ENCODE data around the gene RCSD1. TPM values are rescaled to one million over a fixed set of nuclear protein-coding genes. Genes with fewer than 3 reads are reported as not detected.
A peak's percentile ranks its signal among the peaks of the same experiment; 100 is the strongest.

Gene RCSD1
- total RNA-seq, 2 experiments from 2014 or later = 131 to 133 TPM

GRCh38 chr1:167638064-167638463 lies 8.0 kb downstream of the RCSD1 start:
- Mint-ChIP-seq H3K27me3 (no peaks in the 10 kb centered on the region), H3K27ac (peak overlapping the region; percentile 84), H3K9me3 (no peaks in the 10 kb centered on the region), H3K36me3 (peaks cover 41% of the 10 kb centered on the region), H3K4me3 (peak overlapping the region; percentile 66), H3K4me1 (peaks cover 65% of the 10 kb centered on the region)
- ATAC-seq (ENCODE audit: low read depth) (no peak), DNase-seq (no peak)
- POLR2A ChIA-PET = interaction anchor here (1.0 to 5.0 kb wide), 3 partner anchors 10 to 37 kb away, joined by 3 to 42 read pairs (median 21); no protein-coding TSS in a partner anchor

GRCh38 chr1:167640051-167640450 lies 10.0 kb downstream of the RCSD1 start:
- H3K27ac Mint-ChIP-seq = peak overlapping the region; percentile 38
- no peak overlapping the region for H3K4me3 Mint-ChIP-seq
- ATAC-seq (ENCODE audit: low read depth) (no peak), DNase-seq (no peak)
- peaks cover 63% of the 10 kb centered on the region for H3K4me1 Mint-ChIP-seq
- POLR2A ChIA-PET = no interaction called here
- no peaks in the 10 kb centered on the region for H3K27me3 Mint-ChIP-seq
- peaks cover 31% of the 10 kb centered on the region for H3K36me3 Mint-ChIP-seq
- H3K9me3 Mint-ChIP-seq = no peaks in the 10 kb centered on the region

GRCh38 chr1:167641786-167642500 lies 11.9 kb downstream of the RCSD1 start:
- ATAC-seq (ENCODE audit: low read depth) (no peak), DNase-seq (no peak)
- Mint-ChIP-seq H3K27me3 (no peaks in the 10 kb centered on the region), H3K4me3 (no peak overlapping the region), H3K4me1 (peaks cover 64% of the 10 kb centered on the region), H3K27ac (peak overlapping the region; percentile 26), H3K9me3 (no peaks in the 10 kb centered on the region), H3K36me3 (peaks cover 43% of the 10 kb centered on the region)
- POLR2A ChIA-PET = interaction anchor here (1.1 kb wide), 1 partner anchor 10 kb away, joined by 3 read pairs; no protein-coding TSS in a partner anchor

GRCh38 chr1:167642501-167642826 lies 12.4 kb downstream of the RCSD1 start:
- H3K27me3 Mint-ChIP-seq = no peaks in the 10 kb centered on the region
- ATAC-seq (ENCODE audit: low read depth) = no peak

GRCh38 chr1:167643441-167643840 lies 13.4 kb downstream of the RCSD1 start:
- Mint-ChIP-seq H3K27ac (peak overlapping the region; percentile 27), H3K9me3 (no peaks in the 10 kb centered on the region), H3K27me3 (no peaks in the 10 kb centered on the region), H3K4me3 (no peak overlapping the region), H3K4me1 (peaks cover 56% of the 10 kb centered on the region), H3K36me3 (peaks cover 40% of the 10 kb centered on the region)
- ATAC-seq (ENCODE audit: low read depth) (no peak), DNase-seq (no peak)
- POLR2A ChIA-PET = interaction anchor here (0.9 kb wide), 1 partner anchor 11 kb away, joined by 3 read pairs; no protein-coding TSS in a partner anchor

More at GRCh38 chr1:167642501-167642826, 12.4 kb downstream of the RCSD1 start:
- no peak overlapping the region for H3K4me3 Mint-ChIP-seq
- POLR2A ChIA-PET = interaction anchor here (1.1 kb wide), 1 partner anchor 11 kb away, joined by 3 read pairs; no protein-coding TSS in a partner anchor
- DNase-seq = no peak
- peaks cover 42% of the 10 kb centered on the region for H3K36me3 Mint-ChIP-seq
- H3K4me1 Mint-ChIP-seq = peaks cover 59% of the 10 kb centered on the region
- no peaks in the 10 kb centered on the region for H3K9me3 Mint-ChIP-seq
- H3K27ac Mint-ChIP-seq = peak overlapping the region; percentile 26

- DNase-seq (no peak), ATAC-seq (ENCODE audit: low read depth) (no peak)
- Mint-ChIP-seq H3K27me3 (no peaks in the 10 kb centered on the region), H3K9me3 (no peaks in the 10 kb centered on the region), H3K27ac (no peak overlapping the region), H3K4me1 (peaks cover 63% of the 10 kb centered on the region), H3K4me3 (no peak overlapping the region), H3K36me3 (peaks cover 44% of the 10 kb centered on the region)
- POLR2A ChIA-PET = no interaction called here
Observed at GRCh38 chr1:167644551-167644950, 14.5 kb downstream of the RCSD1 start.

GRCh38 chr1:167645140-167645541 lies 15.1 kb downstream of the RCSD1 start:
- Mint-ChIP-seq H3K36me3 (peaks cover 44% of the 10 kb centered on the region), H3K27ac (no peak overlapping the region), H3K4me3 (no peak overlapping the region), H3K27me3 (no peaks in the 10 kb centered on the region), H3K4me1 (peaks cover 69% of the 10 kb centered on the region), H3K9me3 (no peaks in the 10 kb centered on the region)
- ATAC-seq (ENCODE audit: low read depth) (no peak), DNase-seq (no peak)
- POLR2A ChIA-PET = no interaction called here

- Mint-ChIP-seq H3K27me3 (no peaks in the 10 kb centered on the region), H3K9me3 (no peaks in the 10 kb centered on the region), H3K4me1 (peaks cover 72% of the 10 kb centered on the region), H3K4me3 (no peak overlapping the region), H3K36me3 (peaks cover 40% of the 10 kb centered on the region), H3K27ac (peak overlapping the region; percentile 56)
- ATAC-seq (ENCODE audit: low read depth) (no peak), DNase-seq (no peak)
- POLR2A ChIA-PET = interaction anchor here (1.0 kb wide), 1 partner anchor 11 kb away, joined by 4 read pairs; no protein-coding TSS in a partner anchor
Observed at GRCh38 chr1:167645625-167646414, 15.8 kb downstream of the RCSD1 start.

GRCh38 chr1:167648252-167648849 lies 18.3 kb downstream of the RCSD1 start:
- H3K36me3 Mint-ChIP-seq = peaks cover 36% of the 10 kb centered on the region

GRCh38 chr1:167648978-167649744 lies 19.1 kb downstream of the RCSD1 start:
- Mint-ChIP-seq H3K4me3 (peak overlapping the region; percentile 58), H3K27ac (peak overlapping the region; percentile 75), H3K27me3 (no peaks in the 10 kb centered on the region), H3K4me1 (peaks cover 68% of the 10 kb centered on the region), H3K9me3 (no peaks in the 10 kb centered on the region), H3K36me3 (peaks cover 38% of the 10 kb centered on the region)
- POLR2A ChIA-PET = interaction anchor here (2.3 to 3.9 kb wide), 2 partner anchors 12 to 21 kb away, joined by 7 to 21 read pairs; no protein-coding TSS in a partner anchor
- ATAC-seq (ENCODE audit: low read depth) (no peak), DNase-seq (no peak)

More at GRCh38 chr1:167648252-167648849, 18.3 kb downstream of the RCSD1 start:
- DNase-seq = no peak
- Mint-ChIP-seq H3K27ac (peak overlapping the region; percentile 17), H3K4me3 (peak overlapping the region; percentile 58), H3K27me3 (no peaks in the 10 kb centered on the region), H3K4me1 (peaks cover 67% of the 10 kb centered on the region), H3K9me3 (no peaks in the 10 kb centered on the region)
- POLR2A ChIA-PET = no interaction called here
- ATAC-seq (ENCODE audit: low read depth) = no peak

GRCh38 chr1:167650269-167651160 lies 20.5 kb downstream of the RCSD1 start:
- H3K27me3 Mint-ChIP-seq = no peaks in the 10 kb centered on the region
- ATAC-seq (ENCODE audit: low read depth) (peak; percentile 70), DNase-seq (peak; percentile 44)
- H3K4me1 Mint-ChIP-seq = peaks cover 66% of the 10 kb centered on the region
- peaks cover 36% of the 10 kb centered on the region for H3K36me3 Mint-ChIP-seq
- peak overlapping the region; percentile 75 for H3K27ac Mint-ChIP-seq
- no peaks in the 10 kb centered on the region for H3K9me3 Mint-ChIP-seq
- peak overlapping the region; percentile 58 for H3K4me3 Mint-ChIP-seq
- POLR2A ChIA-PET = interaction anchor here (1.1 to 3.9 kb wide), 5 partner anchors 9 to 23 kb away, joined by 3 to 21 read pairs (median 7); no protein-coding TSS in a partner anchor

Data from activated naive CD8-positive, alpha-beta T cell treated with anti-CD3 and anti-CD28 coated beads, Interleukin-2, amount 10 ng/mL, durations not matched to agents 7 days and 5 days (primary cell).